Measurements from ENCODE around the gene CBFA2T2.

Gene CBFA2T2

GRCh38 chr20:33459599-33459998 is 30.3 kb upstream of the CBFA2T2 start:
- TF ChIP-seq SIN3A (IDR thresholded peaks at IDR 0.05; ENCODE audit: borderline replicate concordance, insufficient read depth, low read length) (no peak), TAF1 (IDR thresholded peaks at IDR 0.05; ENCODE audit: borderline replicate concordance, insufficient read depth, low read length) (no peak), FOXP2 (optimal IDR thresholded peaks at IDR 0.05; ENCODE audit: borderline replicate concordance, extremely low read depth, extremely low read length, insufficient read depth) (no peak), POLR2AphosphoS5 (IDR thresholded peaks at IDR 0.05; ENCODE audit: low read depth, low read length) (no peak), REST (IDR thresholded peaks at IDR 0.05; ENCODE audit: insufficient read depth in 1 of 2, low read depth in 2 of 2, low read length in 2 of 2) (no peak)

GRCh38 chr20:33460711-33461110 is 29.2 kb upstream of the CBFA2T2 start:
- no peak for TF ChIP-seq FOXP2 (optimal IDR thresholded peaks at IDR 0.05; ENCODE audit: borderline replicate concordance, extremely low read depth, extremely low read length, insufficient read depth)
- TF ChIP-seq TAF1 (IDR thresholded peaks at IDR 0.05; ENCODE audit: borderline replicate concordance, insufficient read depth, low read length), result no peak
- no peak for TF ChIP-seq POLR2AphosphoS5 (IDR thresholded peaks at IDR 0.05; ENCODE audit: low read depth, low read length)
- TF ChIP-seq SIN3A (IDR thresholded peaks at IDR 0.05; ENCODE audit: borderline replicate concordance, insufficient read depth, low read length), result no peak
- TF ChIP-seq REST (IDR thresholded peaks at IDR 0.05; ENCODE audit: insufficient read depth in 1 of 2, low read depth in 2 of 2, low read length in 2 of 2), result no peak

- TF ChIP-seq SIN3A (IDR thresholded peaks at IDR 0.05; ENCODE audit: borderline replicate concordance, insufficient read depth, low read length), result no peak
- TF ChIP-seq TAF1 (IDR thresholded peaks at IDR 0.05; ENCODE audit: borderline replicate concordance, insufficient read depth, low read length), result no peak
- TF ChIP-seq POLR2AphosphoS5 (IDR thresholded peaks at IDR 0.05; ENCODE audit: low read depth, low read length), result no peak
- no peak for TF ChIP-seq FOXP2 (optimal IDR thresholded peaks at IDR 0.05; ENCODE audit: borderline replicate concordance, extremely low read depth, extremely low read length, insufficient read depth)
- TF ChIP-seq REST (IDR thresholded peaks at IDR 0.05; ENCODE audit: insufficient read depth in 1 of 2, low read depth in 2 of 2, low read length in 2 of 2), result no peak
Measured at GRCh38 chr20:33463332-33464101, 26.4 kb upstream of the CBFA2T2 start.

GRCh38 chr20:33465481-33466302 is 24.2 kb upstream of the CBFA2T2 start:
- TF ChIP-seq REST (IDR thresholded peaks at IDR 0.05; ENCODE audit: insufficient read depth in 1 of 2, low read depth in 2 of 2, low read length in 2 of 2) (no peak), FOXP2 (optimal IDR thresholded peaks at IDR 0.05; ENCODE audit: borderline replicate concordance, extremely low read depth, extremely low read length, insufficient read depth) (no peak), POLR2AphosphoS5 (IDR thresholded peaks at IDR 0.05; ENCODE audit: low read depth, low read length) (no peak), SIN3A (IDR thresholded peaks at IDR 0.05; ENCODE audit: borderline replicate concordance, insufficient read depth, low read length) (no peak), TAF1 (IDR thresholded peaks at IDR 0.05; ENCODE audit: borderline replicate concordance, insufficient read depth, low read length) (no peak)

All from PFSK-1 (cell line).